Astrocyte (in vitro differentiated cells and primary cell): ENCODE data around the gene ITIH2. TPM values are rescaled to one million over a fixed set of nuclear protein-coding genes. Genes with fewer than 3 reads are reported as not detected.

Source experiments
- DNase-seq: peaks from one replicate; pipeline ENCODE4 v3.0.0-alpha.2; 2010; ENCODE audit warnings: low read depth
- FAIRE-seq: peaks from 2 replicates; lab custom pipeline; 2011; peaks lifted over from hg19 to GRCh38; lab: Jason Lieb, UNC
- H2AFZ ChIP-seq: 2 replicates; pipeline ENCODE4 v1.6.0; 2012; ENCODE audit warnings: low read depth, low read length, inconsistent platforms
- H3K27ac ChIP-seq: 2 replicates; pipeline ENCODE4 v1.5.1; 2011; ENCODE audit warnings: low read depth, low read length, inconsistent platforms
- H3K27me3 ChIP-seq: 2 replicates; pipeline ENCODE4 v1.6.0; 2011; ENCODE audit warnings: low read length, inconsistent platforms; ENCODE audit not compliant: insufficient read depth
- H3K36me3 ChIP-seq: 2 replicates; pipeline ENCODE4 v1.5.1; 2011; ENCODE audit warnings: low read length, inconsistent platforms; ENCODE audit not compliant: insufficient read depth
- H3K4me1 ChIP-seq: 2 replicates; pipeline ENCODE4 v1.5.1; 2011; ENCODE audit warnings: low read length, inconsistent platforms; ENCODE audit not compliant: insufficient read depth
- H3K4me2 ChIP-seq: 2 replicates; pipeline ENCODE4 v1.6.0; 2012; ENCODE audit warnings: low read length, inconsistent platforms
- H3K4me3 ChIP-seq: 2 replicates; pipeline ENCODE4 v1.5.1; 2011; ENCODE audit warnings: low read depth, mild to moderate bottlenecking, low read length, inconsistent platforms; ENCODE audit not compliant: insufficient read depth
- H3K79me2 ChIP-seq: 2 replicates; pipeline ENCODE4 v1.6.0; 2012; ENCODE audit warnings: mild to moderate bottlenecking, low read length, inconsistent platforms; ENCODE audit not compliant: insufficient read depth
- H3K9ac ChIP-seq: 2 replicates; pipeline ENCODE4 v1.6.0; 2012; ENCODE audit warnings: mild to moderate bottlenecking, low read length, inconsistent platforms
- H3K9me3 ChIP-seq: 2 replicates; pipeline ENCODE4 v1.5.1; 2012; ENCODE audit warnings: low read depth, mild to moderate bottlenecking, low read length, inconsistent platforms; ENCODE audit not compliant: insufficient read depth
- H4K20me1 ChIP-seq: 2 replicates; pipeline ENCODE4 v1.6.0; 2012; ENCODE audit warnings: low read length, inconsistent platforms; ENCODE audit not compliant: insufficient read depth
- H3K27ac Mint-ChIP-seq: one replicate; pipeline ENCODE4 v1.8.0; 2021; ENCODE audit warnings: mild to moderate bottlenecking, mixed read lengths; ENCODE audit not compliant: unreplicated experiment
- H3K27me3 Mint-ChIP-seq: one replicate; pipeline ENCODE4 v1.8.0; 2021; ENCODE audit warnings: low read depth, mixed read lengths; ENCODE audit not compliant: unreplicated experiment
- H3K36me3 Mint-ChIP-seq: one replicate; pipeline ENCODE4 v1.8.0; 2021; ENCODE audit warnings: low read depth, mixed read lengths; ENCODE audit not compliant: unreplicated experiment
- H3K4me1 Mint-ChIP-seq: one replicate; pipeline ENCODE4 v1.8.0; 2021; ENCODE audit warnings: low read depth, mixed read lengths; ENCODE audit not compliant: unreplicated experiment
- H3K4me3 Mint-ChIP-seq: one replicate; pipeline ENCODE4 v1.8.0; 2021; ENCODE audit warnings: mild to moderate bottlenecking, moderate library complexity, mixed read lengths; ENCODE audit not compliant: unreplicated experiment
- H3K9me3 Mint-ChIP-seq: one replicate; pipeline ENCODE4 v1.8.0; 2021; ENCODE audit warnings: mild to moderate bottlenecking, mixed read lengths; ENCODE audit not compliant: unreplicated experiment
- EZH2 ChIP-seq: IDR thresholded peaks from 2 replicates; pipeline ENCODE4 v1.6.1; 2012; ENCODE audit warnings: mild to moderate bottlenecking, low read length, inconsistent platforms; ENCODE audit not compliant: insufficient read depth
- total RNA-seq: library from RNA; stranded (reverse); gene quantifications from 2 replicates; pipeline ENCODE4 v1.2.1, GENCODE V29; 2021
- TF ChIP-seq, protein P1 (sequence below): IDR thresholded peaks from 2 replicates; pipeline ENCODE4 v1.5.1; 2011; ENCODE audit warnings: low read depth, mild to moderate bottlenecking, inconsistent platforms, low read length, moderate library complexity; ENCODE audit not compliant: insufficient read depth

The ITIH2 gene
- total RNA-seq, 1 donor from 2014 or later: not detected

DNA sequence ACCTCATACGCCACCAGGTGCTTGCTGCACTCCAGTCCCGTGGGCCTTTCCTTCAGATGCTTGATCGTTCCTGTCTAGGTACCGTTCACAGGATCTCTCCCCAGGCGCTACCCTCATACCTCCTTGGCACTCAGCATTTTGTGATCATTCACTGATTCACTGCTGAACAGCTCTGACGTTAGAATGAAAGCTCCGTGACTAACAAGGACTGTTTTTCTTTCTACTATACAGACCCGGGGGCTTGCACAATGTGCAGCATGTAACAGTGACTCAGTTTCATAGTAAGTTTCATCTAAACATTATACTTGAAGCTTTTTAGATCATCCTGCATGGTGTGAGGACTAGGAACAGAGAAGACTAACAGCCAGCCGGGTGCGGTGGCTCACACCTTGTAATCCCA is 64.1 kb downstream of the ITIH2 start:
- H3K27ac Mint-ChIP-seq: no peak overlapping the region
- no peak overlapping the region for H3K4me3 Mint-ChIP-seq
- peak; percentile 73 for DNase-seq
- no peak overlapping the region for H3K4me3 ChIP-seq
- H3K27me3 Mint-ChIP-seq: no peaks in the 10 kb centered on the region
- H3K9me3 ChIP-seq: no peaks in the 10 kb centered on the region
- peaks cover 40% of the 10 kb centered on the region for H3K36me3 ChIP-seq
- FAIRE-seq: no peak
- no peaks in the 10 kb centered on the region for H3K9me3 Mint-ChIP-seq
- H3K27me3 ChIP-seq: no peaks in the 10 kb centered on the region
- no peak overlapping the region for H2AFZ ChIP-seq
- no peaks in the 10 kb centered on the region for H3K4me1 Mint-ChIP-seq
- no peaks in the 10 kb centered on the region for H3K79me2 ChIP-seq
- H3K27ac ChIP-seq: peak overlapping the region; percentile 28
- H3K4me1 ChIP-seq: no peaks in the 10 kb centered on the region
- no peak overlapping the region for H3K9ac ChIP-seq
- H4K20me1 ChIP-seq: peaks cover 6% of the 10 kb centered on the region
- H3K4me2 ChIP-seq: peak overlapping the region; percentile 32
- TF ChIP-seq EZH2: no peak
- TF ChIP-seq, protein P1, sequence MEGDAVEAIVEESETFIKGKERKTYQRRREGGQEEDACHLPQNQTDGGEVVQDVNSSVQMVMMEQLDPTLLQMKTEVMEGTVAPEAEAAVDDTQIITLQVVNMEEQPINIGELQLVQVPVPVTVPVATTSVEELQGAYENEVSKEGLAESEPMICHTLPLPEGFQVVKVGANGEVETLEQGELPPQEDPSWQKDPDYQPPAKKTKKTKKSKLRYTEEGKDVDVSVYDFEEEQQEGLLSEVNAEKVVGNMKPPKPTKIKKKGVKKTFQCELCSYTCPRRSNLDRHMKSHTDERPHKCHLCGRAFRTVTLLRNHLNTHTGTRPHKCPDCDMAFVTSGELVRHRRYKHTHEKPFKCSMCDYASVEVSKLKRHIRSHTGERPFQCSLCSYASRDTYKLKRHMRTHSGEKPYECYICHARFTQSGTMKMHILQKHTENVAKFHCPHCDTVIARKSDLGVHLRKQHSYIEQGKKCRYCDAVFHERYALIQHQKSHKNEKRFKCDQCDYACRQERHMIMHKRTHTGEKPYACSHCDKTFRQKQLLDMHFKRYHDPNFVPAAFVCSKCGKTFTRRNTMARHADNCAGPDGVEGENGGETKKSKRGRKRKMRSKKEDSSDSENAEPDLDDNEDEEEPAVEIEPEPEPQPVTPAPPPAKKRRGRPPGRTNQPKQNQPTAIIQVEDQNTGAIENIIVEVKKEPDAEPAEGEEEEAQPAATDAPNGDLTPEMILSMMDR: no peak
- H3K36me3 Mint-ChIP-seq: peaks cover 10% of the 10 kb centered on the region

DNA sequence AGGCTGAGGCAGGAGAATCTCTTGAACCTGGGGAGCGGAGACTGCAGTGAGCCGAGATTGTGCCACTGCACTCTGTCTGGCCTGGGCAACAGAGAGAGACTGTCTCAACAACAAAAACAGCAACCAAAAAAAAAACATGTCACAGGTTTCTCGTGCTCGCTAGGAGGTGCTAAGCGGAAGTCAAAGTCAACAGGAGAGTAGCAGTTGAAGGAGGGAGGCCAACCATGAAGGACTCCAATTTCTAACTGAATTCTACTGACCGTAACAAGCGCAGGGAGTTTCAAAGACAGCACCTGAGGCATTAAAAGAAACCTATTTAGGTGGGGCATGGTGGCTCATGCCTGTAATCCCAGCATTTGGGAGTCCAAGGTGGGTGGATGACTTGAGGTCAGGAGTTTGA is 65.3 kb downstream of the ITIH2 start:
- Histone ChIP-seq H3K36me3 (peaks cover 44% of the 10 kb centered on the region), H3K79me2 (no peaks in the 10 kb centered on the region), H3K4me3 (no peak overlapping the region), H3K9ac (no peak overlapping the region), H3K4me2 (no peak overlapping the region), H3K27me3 (no peaks in the 10 kb centered on the region), H3K9me3 (no peaks in the 10 kb centered on the region), H4K20me1 (peaks cover 6% of the 10 kb centered on the region), H2AFZ (no peak overlapping the region), H3K27ac (no peak overlapping the region), H3K4me1 (no peaks in the 10 kb centered on the region)
- no peaks in the 10 kb centered on the region for H3K9me3 Mint-ChIP-seq
- peaks cover 10% of the 10 kb centered on the region for H3K36me3 Mint-ChIP-seq
- no peak overlapping the region for H3K27ac Mint-ChIP-seq
- H3K27me3 Mint-ChIP-seq: no peaks in the 10 kb centered on the region
- no peak for FAIRE-seq
- TF ChIP-seq EZH2: no peak
- TF ChIP-seq, protein P1: no peak
- no peak overlapping the region for H3K4me3 Mint-ChIP-seq
- DNase-seq: no peak
- H3K4me1 Mint-ChIP-seq: no peaks in the 10 kb centered on the region

DNA sequence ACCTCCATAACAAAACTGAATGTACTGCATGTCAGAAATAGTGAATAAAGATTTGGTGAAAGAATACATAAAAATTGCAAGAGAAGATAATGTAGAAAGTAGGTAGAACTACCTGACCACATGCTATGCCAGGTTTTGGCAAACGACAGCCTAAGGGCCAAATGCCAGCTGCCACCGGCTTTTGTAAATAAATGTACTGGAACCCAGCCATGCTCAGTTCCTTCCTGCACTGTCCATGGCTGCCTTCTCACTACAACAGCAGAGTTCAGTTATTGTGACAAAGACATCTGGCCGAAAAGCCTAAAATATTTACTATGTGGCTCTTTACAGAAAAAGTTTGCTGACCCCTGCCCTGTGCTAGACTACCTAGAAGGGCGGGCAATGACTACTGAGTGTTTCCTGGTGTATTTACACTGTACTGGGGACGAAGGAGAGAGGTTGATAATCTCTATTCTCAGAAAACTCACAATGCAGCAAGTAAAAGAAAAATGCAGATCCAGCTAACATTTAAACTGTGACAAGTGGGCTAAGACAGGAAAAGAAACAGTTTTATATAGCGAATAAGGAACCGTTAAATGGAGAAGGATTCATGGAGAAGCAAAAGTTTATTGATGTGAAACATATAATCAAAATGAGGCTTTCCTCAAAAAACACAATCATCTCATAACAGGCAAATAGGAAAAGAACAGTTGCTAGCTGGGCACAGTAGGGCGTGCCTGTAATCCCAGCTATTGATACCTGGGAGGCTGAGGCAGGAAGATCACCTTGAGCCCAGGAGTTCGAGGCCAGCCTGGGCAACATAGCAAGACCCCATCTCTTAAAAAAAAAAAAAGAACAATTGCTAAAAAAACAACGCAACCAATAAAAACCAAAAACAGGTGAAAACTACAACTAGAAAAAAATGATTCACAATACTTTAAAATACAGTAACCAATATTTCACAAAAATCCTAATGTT is 71.0 kb downstream of the ITIH2 start:
- Mint-ChIP-seq H3K4me1 (no peaks in the 10 kb centered on the region), H3K27ac (no peak overlapping the region), H3K36me3 (peaks cover 21% of the 10 kb centered on the region), H3K9me3 (no peaks in the 10 kb centered on the region), H3K27me3 (no peaks in the 10 kb centered on the region), H3K4me3 (no peak overlapping the region)
- DNase-seq: no peak
- Histone ChIP-seq H4K20me1 (peaks cover 6% of the 10 kb centered on the region), H3K27me3 (no peaks in the 10 kb centered on the region), H3K4me2 (no peak overlapping the region), H3K9me3 (no peaks in the 10 kb centered on the region), H2AFZ (no peak overlapping the region), H3K79me2 (no peaks in the 10 kb centered on the region), H3K4me3 (no peak overlapping the region), H3K4me1 (no peaks in the 10 kb centered on the region), H3K27ac (no peak overlapping the region), H3K9ac (no peak overlapping the region), H3K36me3 (peaks cover 38% of the 10 kb centered on the region)
- TF ChIP-seq, protein P1: no peak
- TF ChIP-seq EZH2: no peak
- no peak for FAIRE-seq
